Dendritic cell treated with granulocyte-macrophage colony-stimulating factor and Interleukin-4, amounts not matched to agents 40 ng/mL and 50 ng/mL, for 4 days (primary cell): ENCODE data around the gene FOXP3.

ENCODE experiments used
- H3K27ac Mint-ChIP-seq: one replicate; pipeline ENCODE4 v1.8.0; 2022; ENCODE audit warnings: mild to moderate bottlenecking, mixed read lengths
- H3K27me3 Mint-ChIP-seq: one replicate; pipeline ENCODE4 v1.8.0; 2022; ENCODE audit warnings: mild to moderate bottlenecking, mixed read lengths
- H3K36me3 Mint-ChIP-seq: one replicate; pipeline ENCODE4 v1.8.0; 2022; ENCODE audit warnings: low read depth, mixed read lengths
- H3K4me1 Mint-ChIP-seq: one replicate; pipeline ENCODE4 v1.8.0; 2022; ENCODE audit warnings: low read depth, mixed read lengths
- H3K4me3 Mint-ChIP-seq: one replicate; pipeline ENCODE4 v1.8.0; 2022; ENCODE audit warnings: mild to moderate bottlenecking, moderate library complexity, mixed read lengths
- H3K9me3 Mint-ChIP-seq: one replicate; pipeline ENCODE4 v1.8.0; 2022; ENCODE audit warnings: mixed read lengths
- intact Hi-C: fragments of 100-400 bp; cut with micrococcal nuclease; formaldehyde crosslinking; loops from one replicate; pipeline ENCODE4 v1.15.0; 2022

Gene FOXP3

GRCh38 chrX:49209434-49210251 lies 54.9 kb downstream of the FOXP3 start:
- intact Hi-C loops: no loop called here
- no peaks in the 10 kb centered on the region for H3K36me3 Mint-ChIP-seq
- H3K9me3 Mint-ChIP-seq: no peaks in the 10 kb centered on the region
- H3K27me3 Mint-ChIP-seq: peaks cover 3% of the 10 kb centered on the region
- H3K4me1 Mint-ChIP-seq: no peaks in the 10 kb centered on the region
- H3K4me3 Mint-ChIP-seq: peak overlapping the region; percentile 11
- no peak overlapping the region for H3K27ac Mint-ChIP-seq

DNA sequence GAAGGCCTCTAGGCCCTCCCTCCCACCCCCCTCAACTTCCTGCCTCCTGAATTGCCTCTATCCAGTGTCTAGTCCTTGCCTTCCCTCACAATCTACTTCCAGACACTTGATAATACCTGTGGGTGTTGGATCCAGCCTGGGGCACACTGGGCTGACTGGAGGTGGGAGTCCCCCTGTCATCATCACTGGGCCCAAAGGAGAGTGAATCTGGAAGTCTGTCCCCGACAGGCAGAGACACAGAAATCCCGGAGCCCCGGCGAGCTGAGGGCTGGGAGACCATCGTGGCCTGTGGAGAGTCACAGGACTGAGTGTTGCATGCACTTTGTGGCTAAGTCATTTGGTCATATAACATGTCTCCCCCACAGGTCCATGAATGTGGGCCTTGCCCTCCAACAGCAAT lies 56.1 kb downstream of the FOXP3 start:
- Mint-ChIP-seq H3K27ac (no peak overlapping the region), H3K9me3 (no peaks in the 10 kb centered on the region), H3K4me3 (no peak overlapping the region), H3K27me3 (peaks cover 2% of the 10 kb centered on the region), H3K4me1 (no peaks in the 10 kb centered on the region), H3K36me3 (no peaks in the 10 kb centered on the region)
- intact Hi-C loops: no loop called here

DNA sequence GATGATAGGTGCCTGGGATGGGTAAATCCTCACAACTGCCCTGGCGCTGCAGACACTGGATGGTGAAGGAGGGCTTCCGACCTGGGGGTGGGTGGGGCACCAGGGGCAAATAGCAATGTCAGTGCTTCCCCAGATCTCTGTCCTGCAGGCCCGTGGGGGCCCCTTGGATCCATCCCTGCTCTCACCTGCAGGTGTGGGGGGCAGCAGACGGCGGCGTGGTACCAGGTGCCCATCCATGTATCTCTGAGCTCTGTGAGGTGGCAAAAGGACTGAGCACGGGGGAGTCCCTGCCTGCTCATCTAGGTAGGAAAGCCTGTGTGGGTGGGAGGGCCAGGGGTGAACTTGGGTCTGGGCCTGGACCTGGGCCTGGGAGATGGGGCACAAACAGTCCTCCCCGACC lies 58.0 kb downstream of the FOXP3 start:
- intact Hi-C loops: no loop called here
- Mint-ChIP-seq H3K27ac (no peak overlapping the region), H3K4me1 (no peaks in the 10 kb centered on the region), H3K27me3 (no peaks in the 10 kb centered on the region), H3K4me3 (no peak overlapping the region), H3K9me3 (no peaks in the 10 kb centered on the region), H3K36me3 (no peaks in the 10 kb centered on the region)

GRCh38 chrX:49205443-49205842 lies 59.1 kb downstream of the FOXP3 start:
- Mint-ChIP-seq H3K27me3 (no peaks in the 10 kb centered on the region), H3K4me3 (no peak overlapping the region), H3K4me1 (peaks cover 4% of the 10 kb centered on the region), H3K36me3 (no peaks in the 10 kb centered on the region), H3K27ac (no peak overlapping the region), H3K9me3 (no peaks in the 10 kb centered on the region)
- intact Hi-C loops: no loop called here

DNA sequence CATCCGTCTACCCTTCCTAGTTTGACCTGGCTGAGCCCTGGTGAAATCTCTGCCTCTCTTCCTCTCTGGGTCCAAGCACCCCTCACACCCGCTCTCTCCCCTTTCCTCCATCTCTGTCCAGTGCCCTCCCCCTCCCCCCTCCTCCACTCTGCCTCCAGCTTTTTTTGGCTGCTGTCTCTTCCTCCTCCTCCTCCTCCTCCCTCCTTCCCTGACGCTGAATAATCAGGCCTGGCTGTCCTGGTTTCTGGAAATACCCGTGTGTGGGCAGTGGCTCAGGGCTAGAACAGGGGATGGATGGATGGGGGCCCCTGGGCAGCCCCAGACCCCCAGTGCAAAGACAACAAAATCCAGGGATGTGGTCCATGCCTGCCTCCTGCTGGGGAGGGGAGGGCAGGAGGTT lies 59.8 kb downstream of the FOXP3 start:
- Mint-ChIP-seq H3K27me3 (no peaks in the 10 kb centered on the region), H3K27ac (no peak overlapping the region), H3K9me3 (no peaks in the 10 kb centered on the region), H3K4me1 (peaks cover 5% of the 10 kb centered on the region), H3K36me3 (no peaks in the 10 kb centered on the region), H3K4me3 (no peak overlapping the region)
- intact Hi-C loops: no loop called here

DNA sequence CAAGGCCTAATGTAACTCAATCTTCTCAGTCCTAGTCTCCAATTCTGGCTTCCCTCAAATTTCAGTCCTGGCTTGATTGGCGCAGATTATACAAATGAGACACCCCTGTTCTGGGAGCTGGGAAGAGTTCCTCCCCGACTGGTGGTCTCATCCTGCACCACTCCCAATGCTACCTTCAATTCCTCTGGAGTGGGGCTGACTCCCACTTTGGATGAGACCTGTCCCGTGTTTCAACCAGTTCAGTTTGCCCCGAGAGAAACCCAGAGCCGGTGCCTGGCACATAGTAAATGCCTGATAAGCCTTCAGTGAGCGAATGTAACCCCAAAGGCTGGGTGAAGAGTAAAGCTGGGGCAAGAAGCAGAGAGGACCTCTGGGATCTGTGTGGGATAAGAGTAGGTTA lies 60.5 kb downstream of the FOXP3 start:
- no peak overlapping the region for H3K4me3 Mint-ChIP-seq
- peaks cover 8% of the 10 kb centered on the region for H3K4me1 Mint-ChIP-seq
- H3K27me3 Mint-ChIP-seq: peaks cover 6% of the 10 kb centered on the region
- H3K27ac Mint-ChIP-seq: no peak overlapping the region
- no peaks in the 10 kb centered on the region for H3K36me3 Mint-ChIP-seq
- no peaks in the 10 kb centered on the region for H3K9me3 Mint-ChIP-seq
- intact Hi-C loops: no loop called here

GRCh38 chrX:49203536-49203935 lies 61.0 kb downstream of the FOXP3 start:
- intact Hi-C loops: no loop called here
- Mint-ChIP-seq H3K27me3 (peaks cover 11% of the 10 kb centered on the region), H3K27ac (no peak overlapping the region), H3K9me3 (no peaks in the 10 kb centered on the region), H3K4me3 (no peak overlapping the region), H3K36me3 (no peaks in the 10 kb centered on the region), H3K4me1 (peaks cover 13% of the 10 kb centered on the region)

- H3K27me3 Mint-ChIP-seq: peaks cover 22% of the 10 kb centered on the region
- intact Hi-C loops: no loop called here
- no peak overlapping the region for H3K4me3 Mint-ChIP-seq
- peaks cover 20% of the 10 kb centered on the region for H3K4me1 Mint-ChIP-seq
- no peaks in the 10 kb centered on the region for H3K9me3 Mint-ChIP-seq
- no peaks in the 10 kb centered on the region for H3K36me3 Mint-ChIP-seq
- H3K27ac Mint-ChIP-seq: no peak overlapping the region
Measured at GRCh38 chrX:49202022-49202421, 62.5 kb downstream of the FOXP3 start.
